ENCODE results near the gene MRPL22. TPM values are rescaled to one million over a fixed set of nuclear protein-coding genes. Genes with fewer than 3 reads are reported as not detected.

The MRPL22 gene
- polyA plus RNA-seq, 3 donors, result 11.6 to 66.1 (median 56.7) TPM

DNA sequence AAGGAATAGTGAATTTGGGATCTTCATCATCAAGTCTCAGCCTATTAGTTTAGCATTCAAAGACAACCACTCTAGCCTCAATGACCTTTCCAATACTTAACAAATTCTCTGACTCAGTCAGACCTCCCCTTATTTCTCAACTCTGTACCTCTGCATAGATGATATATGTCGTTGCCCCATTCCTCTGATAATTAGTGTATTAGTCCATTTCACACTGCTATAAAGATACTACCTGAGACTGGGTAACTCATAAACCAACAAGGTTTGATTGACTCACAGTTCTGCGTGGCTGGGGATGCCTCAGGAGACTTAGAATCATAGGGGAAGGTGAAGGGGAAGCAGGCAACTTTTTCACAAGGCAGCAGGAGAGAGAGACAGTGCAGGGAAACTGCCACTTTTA is 8.9 kb downstream of the MRPL22 start:
- DNase-seq, result no peak
- Histone ChIP-seq H3K27me3 (ENCODE audit: control insufficient read depth in 2 of 2, insufficient read depth in 2 of 2, low read length in 2 of 2) (no peaks in the 10 kb centered on the region), H3K36me3 (replicated peaks in 1 of 2; ENCODE audit: control insufficient read depth in 1 of 2, insufficient read depth in 2 of 2, low read length in 2 of 2) (peaks cover 11 to 37% of the 10 kb centered on the region in 2 donors), H3K4me2 (replicated peaks; ENCODE audit: extremely low read depth, low read length, poor library complexity, severe bottlenecking) (no peak overlapping the region), H3K9ac (ENCODE audit: insufficient read depth, low read length, poor library complexity, severe bottlenecking) (no peak overlapping the region), H2AFZ (ENCODE audit: insufficient read depth, low read depth, low read length, poor library complexity, severe bottlenecking) (no peak overlapping the region), H3K9me3 (replicated peaks in 1 of 2; ENCODE audit: control insufficient read depth in 1 of 2, insufficient read depth in 1 of 2, low read length in 2 of 2) (no peaks in the 10 kb centered on the region), H3K79me2 (ENCODE audit: insufficient read depth, low read length) (peaks cover 51% of the 10 kb centered on the region), H3K27ac (ENCODE audit: low read depth in 1 of 2, low read length in 2 of 2) (no peak overlapping the region), H3K4me1 (ENCODE audit: control insufficient read depth in 1 of 2, insufficient read depth in 2 of 2, low read length in 2 of 2) (no peaks in the 10 kb centered on the region), H4K20me1 (ENCODE audit: insufficient read depth, low read length) (peaks cover 57% of the 10 kb centered on the region), H3K4me3 (replicated peaks in 1 of 3; ENCODE audit: low read depth in 2 of 3, low read length in 3 of 3) (no peak overlapping the region)
- intact Hi-C loops (cut with micrococcal nuclease), result no loop called here
- Mint-ChIP-seq H3K4me1 (peaks cover 15% of the 10 kb centered on the region), H3K36me3 (peaks cover 15 to 18% of the 10 kb centered on the region in 2 donors), H3K9me3 (no peaks in the 10 kb centered on the region), H3K27me3 (ENCODE audit: low read depth in 3 of 3) (no peaks in the 10 kb centered on the region), H3K4me3 (no peak overlapping the region), H3K27ac (peak overlapping the region in 1 of 7 donors; percentile 31)
- no CpG with 5 or more reads among the region's 2 CpGs for WGBS (ENCODE audit: insufficient coverage)
- TF ChIP-seq, protein P1, sequence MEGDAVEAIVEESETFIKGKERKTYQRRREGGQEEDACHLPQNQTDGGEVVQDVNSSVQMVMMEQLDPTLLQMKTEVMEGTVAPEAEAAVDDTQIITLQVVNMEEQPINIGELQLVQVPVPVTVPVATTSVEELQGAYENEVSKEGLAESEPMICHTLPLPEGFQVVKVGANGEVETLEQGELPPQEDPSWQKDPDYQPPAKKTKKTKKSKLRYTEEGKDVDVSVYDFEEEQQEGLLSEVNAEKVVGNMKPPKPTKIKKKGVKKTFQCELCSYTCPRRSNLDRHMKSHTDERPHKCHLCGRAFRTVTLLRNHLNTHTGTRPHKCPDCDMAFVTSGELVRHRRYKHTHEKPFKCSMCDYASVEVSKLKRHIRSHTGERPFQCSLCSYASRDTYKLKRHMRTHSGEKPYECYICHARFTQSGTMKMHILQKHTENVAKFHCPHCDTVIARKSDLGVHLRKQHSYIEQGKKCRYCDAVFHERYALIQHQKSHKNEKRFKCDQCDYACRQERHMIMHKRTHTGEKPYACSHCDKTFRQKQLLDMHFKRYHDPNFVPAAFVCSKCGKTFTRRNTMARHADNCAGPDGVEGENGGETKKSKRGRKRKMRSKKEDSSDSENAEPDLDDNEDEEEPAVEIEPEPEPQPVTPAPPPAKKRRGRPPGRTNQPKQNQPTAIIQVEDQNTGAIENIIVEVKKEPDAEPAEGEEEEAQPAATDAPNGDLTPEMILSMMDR (IDR thresholded peaks at IDR 0.05), result no peak

DNA sequence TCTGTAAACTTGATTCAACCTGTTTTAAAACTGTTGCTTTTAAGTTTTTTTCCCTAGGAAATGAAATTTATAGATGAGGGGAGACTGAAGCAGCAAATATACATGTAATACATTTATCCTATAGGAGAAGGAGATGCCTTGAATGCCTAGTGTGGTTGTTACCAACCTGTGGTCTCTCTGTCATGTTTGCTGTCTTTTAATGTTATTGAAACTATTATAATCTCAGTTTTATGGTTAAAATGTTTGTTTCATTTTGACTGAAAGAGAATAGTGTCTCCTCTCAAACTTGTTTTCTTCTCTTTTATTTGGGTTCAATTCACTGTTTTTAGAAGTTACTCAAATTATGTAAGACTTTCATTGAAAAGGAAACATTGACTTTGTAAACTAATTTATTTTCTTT is 15.8 kb downstream of the MRPL22 start:
- DNase-seq, result no peak
- H3K27ac Mint-ChIP-seq, result no peak overlapping the region
- intact Hi-C loops (cut with micrococcal nuclease), result no loop called here
- peaks cover 42 to 52% of the 10 kb centered on the region in 2 donors for H3K36me3 Mint-ChIP-seq
- no peak overlapping the region for H3K27ac ChIP-seq (ENCODE audit: low read depth in 1 of 2, low read length in 2 of 2)
- no peak overlapping the region for H2AFZ ChIP-seq (ENCODE audit: insufficient read depth, low read depth, low read length, poor library complexity, severe bottlenecking)
- H4K20me1 ChIP-seq (ENCODE audit: insufficient read depth, low read length), result no peaks in the 10 kb centered on the region
- H3K27me3 ChIP-seq (ENCODE audit: control insufficient read depth in 2 of 2, insufficient read depth in 2 of 2, low read length in 2 of 2), result no peaks in the 10 kb centered on the region
- H3K27me3 Mint-ChIP-seq (ENCODE audit: low read depth in 3 of 3), result no peaks in the 10 kb centered on the region
- H3K4me1 Mint-ChIP-seq, result no peaks in the 10 kb centered on the region
- no peaks in the 10 kb centered on the region for H3K9me3 Mint-ChIP-seq
- H3K9ac ChIP-seq (ENCODE audit: insufficient read depth, low read length, poor library complexity, severe bottlenecking), result no peak overlapping the region
- H3K9me3 ChIP-seq (replicated peaks in 1 of 2; ENCODE audit: control insufficient read depth in 1 of 2, insufficient read depth in 1 of 2, low read length in 2 of 2), result no peaks in the 10 kb centered on the region
- peaks cover 6% of the 10 kb centered on the region for H3K79me2 ChIP-seq (ENCODE audit: insufficient read depth, low read length)
- H3K4me2 ChIP-seq (replicated peaks; ENCODE audit: extremely low read depth, low read length, poor library complexity, severe bottlenecking), result no peak overlapping the region
- H3K36me3 ChIP-seq (replicated peaks in 1 of 2; ENCODE audit: control insufficient read depth in 1 of 2, insufficient read depth in 2 of 2, low read length in 2 of 2), result peaks cover 53 to 58% of the 10 kb centered on the region in 2 donors
- no peaks in the 10 kb centered on the region for H3K4me1 ChIP-seq (ENCODE audit: control insufficient read depth in 1 of 2, insufficient read depth in 2 of 2, low read length in 2 of 2)
- H3K4me3 ChIP-seq (replicated peaks in 1 of 3; ENCODE audit: low read depth in 2 of 3, low read length in 3 of 3), result no peak overlapping the region
- no peak overlapping the region for H3K4me3 Mint-ChIP-seq
- TF ChIP-seq, protein P1 (IDR thresholded peaks at IDR 0.05), result no peak
